Breast epithelium (tissue), 3 donors: ENCODE data around the gene VEPH1.

ENCODE experiments used
- CTCF ChIP-seq, 3 donors: fragments of 450-650 bp; IDR thresholded peaks; one replicate each; pipeline ENCODE4 v1.5.1; 2016 to 2017; ENCODE audit warnings: antibody characterized with exemption in 3 of 3, mild to moderate bottlenecking in 3 of 3, moderate library complexity in 3 of 3
- POLR2A ChIP-seq: fragments of 450-650 bp; IDR thresholded peaks from one replicate; pipeline ENCODE4 v1.6.1; 2016; ENCODE audit warnings: antibody characterized with exemption, mild to moderate bottlenecking, moderate library complexity
- POLR2AphosphoS5 ChIP-seq, 3 donors: sonication (generic); formaldehyde crosslinking; IDR thresholded peaks; one replicate each; pipeline ENCODE4 v1.6.1; 2017; ENCODE audit warnings: antibody characterized with exemption in 3 of 3

- TF ChIP-seq CTCF (IDR thresholded peaks at IDR 0.05): no peak
- no peak for TF ChIP-seq POLR2AphosphoS5 (IDR thresholded peaks at IDR 0.05)
- TF ChIP-seq POLR2A: no peak
These were observed 212.4 kb downstream of the VEPH1 start for GRCh38 chr3:157290766-157291165.
